ENCODE data around the gene NR6A1. TPM values are rescaled to one million over a fixed set of nuclear protein-coding genes. Genes with fewer than 3 reads are reported as not detected.

Gene NR6A1
- total RNA-seq, 1 donor from 2014 or later, result 1.2 TPM

DNA sequence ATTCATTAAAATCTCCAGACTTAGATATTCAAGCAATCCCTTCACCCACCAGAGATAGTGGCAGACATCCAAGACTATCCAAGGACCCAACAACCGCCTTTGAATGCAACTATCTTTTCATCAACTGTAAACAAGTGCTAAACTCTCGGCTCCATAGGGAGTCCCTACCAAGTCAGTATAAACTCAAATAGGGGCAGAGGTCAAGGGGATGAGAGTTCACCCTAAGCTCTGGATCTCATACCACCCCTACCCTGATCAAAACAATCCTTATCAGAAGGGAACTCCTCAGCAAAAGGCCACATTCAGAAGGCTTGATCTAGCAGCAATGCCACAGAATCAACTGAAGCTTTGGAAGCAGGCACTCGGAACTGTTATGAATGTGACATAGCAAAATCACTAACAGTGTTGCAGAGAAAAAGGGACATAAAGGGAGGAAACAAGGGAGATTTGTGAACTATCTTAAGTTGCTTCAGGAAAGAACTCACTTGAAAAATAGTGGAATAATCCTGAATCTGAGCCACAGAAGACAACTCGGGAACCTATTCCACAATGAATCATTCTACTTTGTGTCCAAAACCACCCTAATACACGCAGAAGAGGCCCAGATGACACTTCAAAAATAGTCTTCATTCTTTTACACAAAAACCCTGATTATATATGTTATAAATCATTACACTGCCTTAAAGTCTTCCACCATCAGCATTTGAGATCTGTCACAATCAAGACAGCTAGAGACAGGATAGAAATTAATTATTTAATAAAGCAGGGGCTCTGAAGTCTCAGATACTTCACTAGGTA lies 49.8 kb downstream of the NR6A1 start:
- no peaks in the 10 kb centered on the region for H3K36me3 ChIP-seq
- H3K27me3 ChIP-seq, result no peaks in the 10 kb centered on the region
- H3K9me3 ChIP-seq, result no peaks in the 10 kb centered on the region
- DNase-seq (ENCODE audit: extremely low spot score in 2 of 2), result no peak
- intact Hi-C loops (cut with DNase I), result no loop called here
- no peaks in the 10 kb centered on the region for H3K4me1 ChIP-seq
- TF ChIP-seq, protein P1, sequence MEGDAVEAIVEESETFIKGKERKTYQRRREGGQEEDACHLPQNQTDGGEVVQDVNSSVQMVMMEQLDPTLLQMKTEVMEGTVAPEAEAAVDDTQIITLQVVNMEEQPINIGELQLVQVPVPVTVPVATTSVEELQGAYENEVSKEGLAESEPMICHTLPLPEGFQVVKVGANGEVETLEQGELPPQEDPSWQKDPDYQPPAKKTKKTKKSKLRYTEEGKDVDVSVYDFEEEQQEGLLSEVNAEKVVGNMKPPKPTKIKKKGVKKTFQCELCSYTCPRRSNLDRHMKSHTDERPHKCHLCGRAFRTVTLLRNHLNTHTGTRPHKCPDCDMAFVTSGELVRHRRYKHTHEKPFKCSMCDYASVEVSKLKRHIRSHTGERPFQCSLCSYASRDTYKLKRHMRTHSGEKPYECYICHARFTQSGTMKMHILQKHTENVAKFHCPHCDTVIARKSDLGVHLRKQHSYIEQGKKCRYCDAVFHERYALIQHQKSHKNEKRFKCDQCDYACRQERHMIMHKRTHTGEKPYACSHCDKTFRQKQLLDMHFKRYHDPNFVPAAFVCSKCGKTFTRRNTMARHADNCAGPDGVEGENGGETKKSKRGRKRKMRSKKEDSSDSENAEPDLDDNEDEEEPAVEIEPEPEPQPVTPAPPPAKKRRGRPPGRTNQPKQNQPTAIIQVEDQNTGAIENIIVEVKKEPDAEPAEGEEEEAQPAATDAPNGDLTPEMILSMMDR (IDR thresholded peaks at IDR 0.05), result no peak
- TF ChIP-seq POLR2AphosphoS5 (IDR thresholded peaks at IDR 0.05; ENCODE audit: insufficient read depth in 1 of 2, low read depth in 1 of 2) (no peak), POLR2A (IDR thresholded peaks at IDR 0.05) (no peak)
- H3K4me3 ChIP-seq, result no peak overlapping the region
- H3K27ac ChIP-seq, result no peak overlapping the region

DNA sequence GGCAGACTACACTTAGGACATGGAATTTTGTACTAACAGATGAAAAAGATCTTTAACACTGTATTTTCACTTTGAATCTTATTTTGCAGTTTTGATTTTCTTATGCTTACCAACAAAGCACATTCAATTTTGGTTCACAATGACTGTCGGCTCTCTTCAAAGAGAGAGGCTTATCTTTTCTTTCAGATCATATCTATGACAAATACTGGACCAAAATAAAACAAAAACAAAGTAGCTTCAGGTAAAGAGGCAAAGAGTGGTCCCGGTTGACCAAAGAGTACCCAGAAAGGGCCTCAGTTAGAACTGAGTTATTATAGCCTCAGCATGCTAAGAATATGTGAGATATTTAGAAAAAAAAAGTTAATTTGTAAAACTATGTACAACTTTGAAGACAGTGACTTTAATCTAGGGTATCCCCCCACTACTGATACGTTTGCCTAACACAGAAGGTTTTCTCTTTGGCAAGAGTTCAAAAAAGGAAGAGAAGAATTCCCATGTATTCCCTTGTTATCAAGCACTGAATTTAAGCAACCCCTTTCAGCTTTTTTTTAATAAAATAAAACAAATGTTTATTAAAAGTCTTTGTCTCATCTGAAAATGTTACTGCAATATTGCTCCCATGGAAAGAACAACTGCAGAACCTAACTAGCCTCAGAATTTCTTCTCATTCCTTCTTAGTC lies 50.5 kb downstream of the NR6A1 start:
- Histone ChIP-seq H3K4me3 (no peak overlapping the region), H3K27ac (no peak overlapping the region), H3K4me1 (no peaks in the 10 kb centered on the region), H3K9me3 (no peaks in the 10 kb centered on the region), H3K36me3 (no peaks in the 10 kb centered on the region), H3K27me3 (no peaks in the 10 kb centered on the region)
- DNase-seq (ENCODE audit: extremely low spot score in 2 of 2), result no peak
- intact Hi-C loops (cut with DNase I), result no loop called here
- TF ChIP-seq, protein P1 (IDR thresholded peaks at IDR 0.05), result no peak
- TF ChIP-seq POLR2A (IDR thresholded peaks at IDR 0.05) (no peak), POLR2AphosphoS5 (IDR thresholded peaks at IDR 0.05; ENCODE audit: insufficient read depth in 1 of 2, low read depth in 1 of 2) (no peak)

DNA sequence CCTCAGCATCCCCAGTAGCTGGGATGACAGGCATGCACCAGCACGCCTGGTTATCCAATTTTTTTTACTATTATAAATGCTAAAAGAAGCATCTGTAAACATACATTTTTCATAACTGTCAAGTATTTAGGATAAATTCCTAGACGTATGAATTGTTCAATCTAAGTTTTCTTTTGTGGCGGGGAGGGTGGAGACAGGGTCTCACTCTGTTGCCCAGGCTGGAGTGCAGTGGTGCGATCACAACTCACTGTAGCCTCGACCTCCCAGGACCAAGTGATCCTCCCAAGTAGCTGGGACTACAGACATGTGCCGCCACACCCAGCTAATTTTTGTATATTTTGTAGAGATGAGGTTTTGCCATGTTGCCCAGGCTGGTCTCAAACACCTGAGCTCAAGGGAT lies 52.2 kb downstream of the NR6A1 start:
- TF ChIP-seq, protein P1 (IDR thresholded peaks at IDR 0.05), result no peak
- TF ChIP-seq POLR2A (IDR thresholded peaks at IDR 0.05), result no peak
- TF ChIP-seq POLR2AphosphoS5 (IDR thresholded peaks at IDR 0.05; ENCODE audit: insufficient read depth in 1 of 2, low read depth in 1 of 2), result no peak
- Histone ChIP-seq H3K36me3 (no peaks in the 10 kb centered on the region), H3K27ac (no peak overlapping the region), H3K4me3 (no peak overlapping the region), H3K9me3 (no peaks in the 10 kb centered on the region), H3K27me3 (no peaks in the 10 kb centered on the region), H3K4me1 (no peaks in the 10 kb centered on the region)
- intact Hi-C loops (cut with DNase I), result no loop called here
- DNase-seq (ENCODE audit: extremely low spot score in 2 of 2), result no peak

DNA sequence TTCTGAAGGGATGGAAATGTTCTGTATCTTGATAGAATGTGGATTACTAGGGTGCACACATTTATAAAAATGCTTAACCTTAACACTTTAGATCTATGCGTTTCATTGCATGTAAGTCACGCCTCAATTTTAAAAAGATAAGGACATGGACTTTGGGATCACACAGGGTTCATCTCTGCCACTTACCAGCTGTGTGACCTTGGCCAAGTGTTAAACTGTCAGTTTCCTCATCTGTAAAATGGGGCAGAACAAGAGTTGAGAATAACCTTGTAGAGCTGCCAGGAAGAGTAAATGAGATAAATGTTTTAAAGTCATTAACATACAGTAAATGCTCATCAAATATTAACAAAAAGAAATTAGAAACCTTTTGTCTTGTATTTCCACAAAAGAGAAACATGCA lies 53.5 kb downstream of the NR6A1 start:
- TF ChIP-seq, protein P1 (IDR thresholded peaks at IDR 0.05), result no peak

DNA sequence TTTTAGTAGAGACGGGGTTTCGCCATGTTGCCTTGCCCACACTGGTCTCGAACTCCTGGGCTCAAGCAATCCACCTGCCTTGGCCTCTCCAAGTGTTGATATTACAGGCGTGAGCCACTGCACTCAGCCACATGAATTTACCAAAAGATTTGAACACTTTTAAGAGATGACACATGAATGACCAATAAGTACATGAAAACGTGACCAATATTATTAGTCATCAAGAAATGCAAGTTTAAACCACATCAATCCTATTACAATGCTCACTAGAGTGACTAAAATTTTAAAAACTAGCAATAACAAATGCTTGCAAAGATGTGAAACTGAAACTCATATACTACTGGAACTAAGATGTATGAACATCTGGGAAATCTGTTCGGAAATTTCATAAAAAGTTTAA lies 54.3 kb downstream of the NR6A1 start:
- intact Hi-C loops (cut with DNase I), result no loop called here
- H3K27me3 ChIP-seq, result no peaks in the 10 kb centered on the region
- no peak for DNase-seq (ENCODE audit: extremely low spot score in 2 of 2)
- no peaks in the 10 kb centered on the region for H3K36me3 ChIP-seq
- H3K4me1 ChIP-seq, result no peaks in the 10 kb centered on the region
- no peaks in the 10 kb centered on the region for H3K9me3 ChIP-seq
- TF ChIP-seq POLR2A (IDR thresholded peaks at IDR 0.05), result no peak
- TF ChIP-seq, protein P1 (IDR thresholded peaks at IDR 0.05), result no peak
- TF ChIP-seq POLR2AphosphoS5 (IDR thresholded peaks at IDR 0.05; ENCODE audit: insufficient read depth in 1 of 2, low read depth in 1 of 2), result no peak
- H3K4me3 ChIP-seq, result no peak overlapping the region
- H3K27ac ChIP-seq, result no peak overlapping the region

More for the DNA sequence above, 53.5 kb downstream of the NR6A1 start:
- no peak for DNase-seq (ENCODE audit: extremely low spot score in 2 of 2)
- H3K4me3 ChIP-seq, result no peak overlapping the region
- no peaks in the 10 kb centered on the region for H3K9me3 ChIP-seq
- H3K27me3 ChIP-seq, result no peaks in the 10 kb centered on the region
- H3K4me1 ChIP-seq, result no peaks in the 10 kb centered on the region
- H3K27ac ChIP-seq, result no peak overlapping the region
- H3K36me3 ChIP-seq, result no peaks in the 10 kb centered on the region
- intact Hi-C loops (cut with DNase I), result no loop called here
